Activated CD4-positive, alpha-beta T cell treated with anti-CD3 and anti-CD28 coated beads, Interleukin-2, amount 50 U/mL, for 24 hours (primary cell): ENCODE data around the gene CHAF1A.

ENCODE experiments used
- DNase-seq, 2 donors: peaks; one replicate each; pipeline ENCODE4 v3.0.0-alpha.2; 2020; ENCODE audit warnings: low read depth in 1 of 2, low spot score in 1 of 2

Gene CHAF1A

DNA sequence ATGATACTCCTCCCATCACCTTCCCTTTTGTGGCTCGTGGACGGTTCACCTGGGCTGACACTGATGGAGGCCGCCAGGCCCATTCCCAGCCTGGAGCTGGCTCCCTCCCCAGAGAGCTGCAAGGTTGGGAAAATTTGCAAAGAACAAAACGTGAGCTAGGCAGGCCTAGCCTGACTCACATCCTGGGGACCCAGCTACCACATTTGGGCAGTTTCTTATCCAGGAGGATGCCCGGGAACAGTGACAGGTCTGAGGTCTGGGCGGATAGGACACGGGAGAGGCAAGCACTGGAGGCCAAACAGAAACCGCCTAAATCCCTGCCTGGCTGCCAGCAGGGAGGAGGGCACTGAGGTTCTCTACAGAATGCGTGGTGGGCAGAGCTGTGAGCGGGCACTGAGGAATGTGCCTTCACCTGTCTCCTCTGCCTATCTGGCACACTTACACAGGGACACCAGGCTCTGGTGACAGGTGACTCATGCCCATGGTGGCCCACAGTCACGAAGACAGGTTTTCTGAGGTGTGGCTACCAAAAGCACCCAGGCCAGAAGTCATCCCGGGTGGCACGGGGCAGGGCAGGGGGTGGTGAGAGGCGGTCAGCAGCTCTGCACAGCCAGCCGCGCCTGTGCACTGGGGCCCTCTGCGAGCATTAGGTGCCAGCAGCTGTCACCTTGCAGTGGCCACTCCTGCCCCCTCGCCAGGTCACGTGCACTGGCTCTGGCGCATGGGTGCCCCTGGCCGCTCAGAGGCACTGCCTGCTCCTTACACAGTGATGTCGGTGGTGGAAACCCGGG is 25.3 kb upstream of the CHAF1A start:
- DNase-seq: no peak

- DNase-seq: no peak
Observed at GRCh38 chr19:4378886-4379285, 23.6 kb upstream of the CHAF1A start.

GRCh38 chr19:4379383-4380253 is 22.8 kb upstream of the CHAF1A start:
- no peak for DNase-seq

DNA sequence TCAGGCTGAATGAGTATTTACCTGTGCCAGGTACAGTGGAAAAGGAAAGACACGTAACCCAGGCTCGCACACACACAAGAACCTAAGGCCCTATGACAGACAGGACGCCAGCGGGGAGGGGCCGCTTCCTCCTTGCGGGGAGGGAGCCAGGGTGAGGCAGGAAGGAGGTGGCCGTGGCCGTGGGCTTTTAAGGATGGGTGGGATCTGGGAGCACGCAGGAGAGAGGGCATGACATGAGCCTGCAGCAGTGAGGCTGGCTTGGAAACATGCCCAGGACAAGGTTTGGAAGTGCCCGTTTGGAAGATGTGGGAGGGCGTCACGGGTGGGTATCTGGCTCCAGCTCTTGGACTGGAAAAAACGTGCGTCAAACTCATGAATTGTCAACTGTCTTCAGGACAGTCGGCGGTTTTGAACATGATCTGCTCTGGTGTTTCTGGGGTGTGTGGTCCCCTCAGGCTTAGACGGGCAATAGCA is 22.1 kb upstream of the CHAF1A start:
- no peak for DNase-seq

- no peak for DNase-seq
Observed at GRCh38 chr19:4385291-4386040, 17.0 kb upstream of the CHAF1A start.

- DNase-seq: no peak
Observed at GRCh38 chr19:4386041-4386782, 16.2 kb upstream of the CHAF1A start.

DNA sequence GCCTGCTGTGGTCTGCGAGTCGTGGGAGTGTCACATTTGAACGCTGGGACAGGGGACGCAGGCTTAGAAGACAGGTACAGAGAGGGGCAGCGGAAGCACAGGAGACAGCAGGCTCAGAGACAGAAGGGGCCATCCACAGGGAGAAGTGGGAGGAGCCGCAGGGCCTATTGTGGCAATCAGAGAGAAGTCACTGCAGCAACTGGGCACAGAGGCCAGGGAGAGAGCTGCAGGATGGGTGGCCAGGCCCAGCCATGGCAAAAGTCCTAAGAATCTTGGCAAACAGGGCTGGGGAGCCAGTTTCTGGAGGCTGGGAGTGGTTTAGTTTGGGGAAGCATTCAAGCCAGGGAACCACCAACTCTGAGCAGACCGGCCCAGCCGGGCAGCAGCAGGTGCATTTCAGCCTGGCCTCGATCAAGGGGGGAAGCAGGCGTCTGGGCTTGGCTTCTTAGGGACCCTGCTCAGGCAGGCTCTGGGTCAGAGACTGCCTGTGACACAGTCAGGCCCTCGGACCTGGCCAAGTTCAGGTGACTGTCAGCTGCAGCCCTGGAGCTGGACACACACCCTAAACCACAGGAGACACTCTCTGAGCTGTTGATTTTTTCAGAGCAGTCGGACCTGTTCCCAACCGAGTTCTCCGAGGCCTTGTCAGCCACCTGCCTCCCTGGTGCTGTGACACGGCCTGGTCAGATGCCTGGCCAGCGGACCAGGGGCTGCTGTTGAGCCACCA is 13.9 kb upstream of the CHAF1A start:
- DNase-seq: no peak

GRCh38 chr19:4389064-4389375 is 13.4 kb upstream of the CHAF1A start:
- DNase-seq: no peak

GRCh38 chr19:4389511-4390016 is 12.9 kb upstream of the CHAF1A start:
- DNase-seq: no peak

GRCh38 chr19:4390017-4390566 is 12.3 kb upstream of the CHAF1A start:
- no peak for DNase-seq

- no peak for DNase-seq
Observed at GRCh38 chr19:4390567-4391305, 11.7 kb upstream of the CHAF1A start.

- DNase-seq: no peak
Observed at GRCh38 chr19:4391306-4391693, 11.1 kb upstream of the CHAF1A start.

DNA sequence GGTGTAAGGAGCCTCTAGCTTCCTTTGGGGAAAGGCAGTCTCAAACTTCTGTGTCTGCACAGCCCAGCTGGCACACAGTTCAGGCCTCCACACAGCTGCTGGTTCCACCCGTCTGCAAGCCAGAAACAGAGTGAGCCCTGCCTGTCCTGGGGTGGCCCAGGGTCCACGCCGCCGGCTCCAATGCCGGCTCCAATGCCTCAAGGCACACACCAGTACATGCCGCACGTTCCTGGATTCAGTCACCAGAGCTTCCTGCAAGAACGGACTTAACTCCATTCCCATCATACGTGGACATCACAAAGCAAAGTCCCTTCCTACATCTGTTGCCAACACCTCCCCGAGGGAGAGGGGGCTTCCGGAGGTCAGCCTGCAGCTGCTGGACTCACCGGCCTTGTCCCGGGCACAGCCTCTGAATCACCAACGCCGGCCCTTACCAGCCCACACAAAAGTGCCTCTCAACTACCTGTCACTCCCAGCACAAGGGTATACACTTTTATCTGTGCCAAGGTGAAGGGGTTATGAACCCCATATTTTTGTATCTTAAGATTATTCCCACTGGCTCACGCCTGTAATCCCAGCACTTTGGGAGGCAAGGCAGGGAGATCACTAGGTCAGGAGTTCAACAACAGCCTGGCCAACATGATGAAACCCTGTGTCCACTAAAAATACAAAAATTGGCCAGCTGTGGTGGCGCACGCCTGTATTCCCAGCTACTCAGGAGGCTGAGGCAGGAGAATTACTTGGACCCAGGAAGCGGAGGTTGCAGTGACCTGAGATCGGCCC is 10.5 kb upstream of the CHAF1A start:
- DNase-seq: no peak

GRCh38 chr19:4393947-4394590 is 8.4 kb upstream of the CHAF1A start:
- no peak for DNase-seq

DNA sequence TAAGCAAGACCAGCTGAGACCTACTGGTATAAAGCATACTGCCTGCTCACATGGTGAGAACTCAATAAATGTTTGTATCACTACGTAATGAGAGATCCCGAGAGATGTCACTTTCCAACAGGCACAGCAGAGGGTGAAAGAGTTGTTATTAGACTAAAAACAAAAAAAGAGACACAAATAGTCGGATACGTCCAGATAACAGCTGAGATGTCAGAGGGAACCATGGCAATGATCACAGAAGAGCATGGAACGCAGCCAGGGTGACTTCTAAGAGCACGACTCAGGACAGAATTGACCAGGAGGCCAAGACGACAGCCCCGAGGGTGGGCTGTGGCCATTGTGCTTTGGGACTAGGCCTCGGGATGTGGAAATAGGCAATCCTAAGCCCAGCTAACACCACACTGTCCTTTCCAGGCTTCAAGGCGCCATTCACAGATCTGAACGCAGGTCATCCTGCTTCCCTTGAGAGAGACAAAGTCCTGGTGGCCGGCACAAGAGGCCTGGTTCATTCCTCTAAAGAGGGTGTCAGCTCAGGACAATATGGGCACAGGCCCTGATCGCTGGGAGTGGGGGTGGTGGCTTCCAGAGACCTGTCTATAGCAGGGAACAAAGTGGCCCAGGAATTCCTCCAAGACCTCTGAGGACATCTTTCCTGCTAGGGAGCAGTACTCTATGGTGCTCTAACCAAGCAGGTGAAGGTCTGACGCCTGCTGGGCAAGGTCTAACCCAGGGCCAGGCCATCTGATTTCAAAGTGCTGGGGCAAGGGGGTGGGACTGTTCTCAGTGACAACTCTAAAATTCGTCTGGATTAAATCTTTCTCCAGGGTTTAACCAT is 5.3 kb upstream of the CHAF1A start:
- DNase-seq: no peak

GRCh38 chr19:4399812-4400134 is 2.7 kb upstream of the CHAF1A start:
- DNase-seq: no peak
